ENCODE data around the gene LRRC27.

The LRRC27 gene

DNA sequence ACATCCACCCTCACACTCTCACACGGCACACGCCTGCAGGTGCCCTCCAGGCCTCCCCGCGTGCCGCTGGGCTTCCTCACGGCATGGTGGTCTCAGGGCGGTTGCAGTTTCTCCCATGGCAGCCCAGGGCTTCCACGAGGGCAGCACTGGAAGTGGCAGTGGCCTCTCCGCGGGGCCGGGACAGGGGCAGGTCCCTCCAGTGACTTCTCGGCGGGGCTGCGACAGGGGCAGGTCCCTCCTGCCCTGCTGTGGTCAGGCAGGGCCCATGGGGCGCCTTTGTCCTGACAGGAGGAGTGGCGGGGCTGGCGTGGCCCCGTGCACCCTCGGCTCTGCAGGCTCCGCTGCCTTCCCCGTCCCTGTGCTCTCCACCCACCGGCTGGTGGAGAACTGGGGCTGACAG lies 84.0 kb downstream of the LRRC27 start:
- TF ChIP-seq CSRNP3 (CRISPR knock-in tag; IDR thresholded peaks at IDR 0.05) (no peak), TCF4 (CRISPR knock-in tag; IDR thresholded peaks at IDR 0.05; ENCODE audit: borderline replicate concordance) (no peak), SNAI2 (CRISPR knock-in tag; IDR thresholded peaks at IDR 0.05) (no peak), ZC3H10 (CRISPR knock-in tag; IDR thresholded peaks at IDR 0.05) (no peak), ESRRG (CRISPR knock-in tag; IDR thresholded peaks at IDR 0.05) (no peak), PPARA (CRISPR knock-in tag; IDR thresholded peaks at IDR 0.05; ENCODE audit: borderline replicate concordance) (no peak), CSDC2 (CRISPR knock-in tag; IDR thresholded peaks at IDR 0.05) (no peak), GLIS3 (CRISPR knock-in tag; IDR thresholded peaks at IDR 0.05) (no peak), ZFP3 (CRISPR knock-in tag; IDR thresholded peaks at IDR 0.05) (no peak), ZNF8 (CRISPR knock-in tag; IDR thresholded peaks at IDR 0.05) (no peak)
- TF ChIP-seq, protein P1, sequence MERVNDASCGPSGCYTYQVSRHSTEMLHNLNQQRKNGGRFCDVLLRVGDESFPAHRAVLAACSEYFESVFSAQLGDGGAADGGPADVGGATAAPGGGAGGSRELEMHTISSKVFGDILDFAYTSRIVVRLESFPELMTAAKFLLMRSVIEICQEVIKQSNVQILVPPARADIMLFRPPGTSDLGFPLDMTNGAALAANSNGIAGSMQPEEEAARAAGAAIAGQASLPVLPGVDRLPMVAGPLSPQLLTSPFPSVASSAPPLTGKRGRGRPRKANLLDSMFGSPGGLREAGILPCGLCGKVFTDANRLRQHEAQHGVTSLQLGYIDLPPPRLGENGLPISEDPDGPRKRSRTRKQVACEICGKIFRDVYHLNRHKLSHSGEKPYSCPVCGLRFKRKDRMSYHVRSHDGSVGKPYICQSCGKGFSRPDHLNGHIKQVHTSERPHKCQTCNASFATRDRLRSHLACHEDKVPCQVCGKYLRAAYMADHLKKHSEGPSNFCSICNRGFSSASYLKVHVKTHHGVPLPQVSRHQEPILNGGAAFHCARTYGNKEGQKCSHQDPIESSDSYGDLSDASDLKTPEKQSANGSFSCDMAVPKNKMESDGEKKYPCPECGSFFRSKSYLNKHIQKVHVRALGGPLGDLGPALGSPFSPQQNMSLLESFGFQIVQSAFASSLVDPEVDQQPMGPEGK (CRISPR knock-in tag; IDR thresholded peaks at IDR 0.05; ENCODE audit: borderline replicate concordance) = no peak
- ATAC-seq = no peak

- no peak for ATAC-seq
- TF ChIP-seq TCF4 (CRISPR knock-in tag; IDR thresholded peaks at IDR 0.05; ENCODE audit: borderline replicate concordance) = no peak
- TF ChIP-seq BACH2 (CRISPR knock-in tag; IDR thresholded peaks at IDR 0.05; ENCODE audit: borderline replicate concordance) = no peak
- TF ChIP-seq GLIS3 (CRISPR knock-in tag; IDR thresholded peaks at IDR 0.05) = no peak
- no peak for TF ChIP-seq ARNTL (CRISPR knock-in tag; IDR thresholded peaks at IDR 0.05; ENCODE audit: borderline replicate concordance, low read depth)
- no peak for TF ChIP-seq OSR1 (CRISPR knock-in tag; IDR thresholded peaks at IDR 0.05)
- TF ChIP-seq, protein P1 (CRISPR knock-in tag; IDR thresholded peaks at IDR 0.05; ENCODE audit: borderline replicate concordance) = no peak
- no peak for TF ChIP-seq SNAI2 (CRISPR knock-in tag; IDR thresholded peaks at IDR 0.05)
- no peak for TF ChIP-seq ZNF565 (CRISPR knock-in tag; conservative IDR thresholded peaks at IDR 0.05; ENCODE audit: low read depth)
- no peak for TF ChIP-seq TOX (CRISPR knock-in tag; IDR thresholded peaks at IDR 0.05; ENCODE audit: borderline replicate concordance)
- TF ChIP-seq, protein P2, sequence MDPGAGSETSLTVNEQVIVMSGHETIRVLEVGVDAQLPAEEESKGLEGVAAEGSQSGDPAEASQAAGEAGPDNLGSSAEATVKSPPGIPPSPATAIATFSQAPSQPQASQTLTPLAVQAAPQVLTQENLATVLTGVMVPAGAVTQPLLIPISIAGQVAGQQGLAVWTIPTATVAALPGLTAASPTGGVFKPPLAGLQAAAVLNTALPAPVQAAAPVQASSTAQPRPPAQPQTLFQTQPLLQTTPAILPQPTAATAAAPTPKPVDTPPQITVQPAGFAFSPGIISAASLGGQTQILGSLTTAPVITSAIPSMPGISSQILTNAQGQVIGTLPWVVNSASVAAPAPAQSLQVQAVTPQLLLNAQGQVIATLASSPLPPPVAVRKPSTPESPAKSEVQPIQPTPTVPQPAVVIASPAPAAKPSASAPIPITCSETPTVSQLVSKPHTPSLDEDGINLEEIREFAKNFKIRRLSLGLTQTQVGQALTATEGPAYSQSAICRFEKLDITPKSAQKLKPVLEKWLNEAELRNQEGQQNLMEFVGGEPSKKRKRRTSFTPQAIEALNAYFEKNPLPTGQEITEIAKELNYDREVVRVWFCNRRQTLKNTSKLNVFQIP (CRISPR knock-in tag; IDR thresholded peaks at IDR 0.05; ENCODE audit: borderline replicate concordance, low read depth) = no peak
- no peak for TF ChIP-seq PPARA (CRISPR knock-in tag; IDR thresholded peaks at IDR 0.05; ENCODE audit: borderline replicate concordance)
- TF ChIP-seq CREB5 (CRISPR knock-in tag; IDR thresholded peaks at IDR 0.05; ENCODE audit: low read depth) = no peak
- TF ChIP-seq TSHZ2 (CRISPR knock-in tag; IDR thresholded peaks at IDR 0.05) = no peak
These were observed 84.7 kb downstream of the LRRC27 start for GRCh38 chr10:132416566-132417256.
